ENCODE measurements around the gene CMTM8.

Gene CMTM8

DNA sequence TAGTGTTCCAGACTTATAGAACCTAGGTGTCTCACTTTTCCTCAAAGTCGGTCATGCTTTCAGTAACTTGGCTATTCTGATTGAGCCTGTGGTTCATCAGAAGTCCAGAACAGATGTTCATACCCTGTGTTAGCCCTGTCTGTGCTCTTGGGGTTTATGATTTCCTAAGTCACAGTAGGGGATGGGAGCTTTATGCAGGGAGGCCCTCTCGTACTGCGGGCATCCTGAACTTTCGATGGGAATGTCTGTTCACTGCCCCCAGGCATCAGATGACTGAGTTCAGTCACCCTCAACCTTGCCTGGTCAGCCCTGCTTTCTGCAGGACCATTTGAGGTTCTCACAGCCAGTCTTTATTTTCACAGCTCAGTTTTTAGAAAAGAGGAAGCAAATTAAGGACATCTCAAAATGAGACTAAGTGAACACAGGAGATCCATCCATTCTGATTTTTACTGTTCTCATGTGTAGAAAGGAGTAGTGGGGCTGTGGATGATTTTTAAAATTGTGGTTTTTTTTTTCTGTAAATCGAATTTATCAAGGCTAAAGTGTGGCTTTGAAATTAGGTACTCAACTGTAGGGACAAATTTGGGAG is 71.3 kb downstream of the CMTM8 start:
- DNase-seq: no peak

DNA sequence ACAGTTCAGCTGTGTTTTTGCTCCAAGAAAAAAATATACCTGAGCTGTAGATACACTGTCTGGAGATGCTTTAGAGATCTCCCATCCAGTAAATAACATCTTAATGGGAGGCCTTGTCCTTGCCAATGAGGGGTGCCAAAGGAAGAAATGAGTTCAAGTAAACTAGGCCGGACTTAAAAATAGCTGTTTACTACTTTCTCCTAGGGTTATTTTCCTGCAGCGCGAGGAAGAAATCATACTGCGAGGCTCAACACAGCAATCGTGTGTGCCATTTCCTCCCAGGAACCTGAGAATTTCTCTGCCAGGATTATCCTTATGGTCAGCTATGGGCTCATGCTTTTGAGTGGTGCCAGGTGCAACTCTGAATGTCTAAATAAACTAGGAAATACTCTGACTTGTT is 71.9 kb downstream of the CMTM8 start:
- DNase-seq: no peak

- DNase-seq: no peak
Observed at GRCh38 chr3:32310918-32311839, 72.7 kb downstream of the CMTM8 start.

DNA sequence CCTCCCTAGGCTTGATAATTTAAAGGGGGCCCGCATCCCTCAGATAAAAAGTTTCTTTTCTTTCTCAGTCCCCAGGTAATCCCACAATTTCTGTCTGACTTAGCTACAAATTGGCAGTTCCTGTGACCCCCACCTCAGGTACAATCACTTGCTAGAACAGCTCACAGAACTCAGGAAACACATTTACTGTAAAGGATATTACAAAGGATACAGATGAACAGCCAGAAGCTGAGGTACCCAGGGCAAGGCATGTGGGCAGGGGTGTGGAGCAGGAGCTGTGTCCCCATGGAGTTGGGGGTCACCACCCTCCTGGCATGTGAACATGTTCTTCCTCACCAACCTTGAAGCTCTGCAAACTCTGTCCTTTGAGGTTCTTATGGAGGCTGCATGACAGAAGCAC is 73.8 kb downstream of the CMTM8 start:
- DNase-seq: no peak

DNA sequence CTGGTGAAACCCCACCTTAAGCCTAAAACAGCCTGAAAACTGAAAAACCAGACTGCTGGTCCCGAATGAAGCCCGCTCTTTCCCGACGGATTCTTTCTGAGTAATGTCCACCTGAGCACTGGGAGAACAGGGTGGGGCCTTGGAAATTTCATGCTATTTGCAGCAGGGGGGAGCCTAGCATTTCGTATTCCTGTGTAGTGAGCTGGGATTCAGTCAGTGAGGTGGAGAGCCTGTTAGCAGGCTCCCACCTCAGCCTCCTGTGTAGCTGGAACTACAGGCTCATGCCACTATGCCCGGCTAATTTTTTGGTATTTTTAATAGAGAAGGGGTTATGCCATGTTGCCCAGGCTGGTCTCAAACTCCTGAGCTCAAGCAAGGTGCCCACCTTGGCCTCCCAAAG is 74.7 kb downstream of the CMTM8 start:
- DNase-seq: no peak

DNA sequence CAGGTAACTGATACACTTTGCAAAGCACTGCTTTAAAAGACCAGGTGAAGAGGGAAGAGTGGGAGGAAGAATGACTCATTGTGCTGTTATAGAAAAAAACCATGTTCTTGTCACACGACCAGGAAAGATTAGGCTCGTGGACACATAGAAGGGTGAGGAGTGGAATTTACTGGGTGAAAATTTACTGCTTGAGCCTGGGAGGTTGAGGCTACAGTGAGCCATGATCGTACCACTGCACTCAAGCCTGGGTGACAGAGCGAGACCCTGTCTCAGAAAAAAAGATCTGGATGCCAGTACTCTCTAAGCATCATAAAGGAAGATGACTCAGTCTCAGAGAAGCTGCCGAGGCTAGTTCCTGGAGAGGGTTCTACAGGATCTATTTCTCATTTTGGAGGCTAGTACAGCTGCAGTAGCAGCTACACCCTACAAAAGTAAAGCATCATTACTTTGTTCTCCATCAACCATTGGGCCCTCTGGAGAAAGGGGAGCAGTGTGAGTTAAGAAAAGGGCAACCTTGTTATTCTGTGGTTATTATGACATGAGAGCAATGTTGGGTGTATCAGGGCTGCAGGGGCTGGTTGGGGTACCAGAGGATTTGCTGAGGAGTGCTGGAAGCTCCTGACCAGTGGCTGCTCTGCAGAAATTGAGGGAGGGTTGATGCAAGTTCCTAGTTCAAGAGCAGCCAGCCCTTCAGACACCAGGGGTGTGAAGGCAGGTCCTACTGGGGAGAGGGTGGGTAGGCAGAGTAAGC is 75.4 kb downstream of the CMTM8 start:
- DNase-seq: no peak

DNA sequence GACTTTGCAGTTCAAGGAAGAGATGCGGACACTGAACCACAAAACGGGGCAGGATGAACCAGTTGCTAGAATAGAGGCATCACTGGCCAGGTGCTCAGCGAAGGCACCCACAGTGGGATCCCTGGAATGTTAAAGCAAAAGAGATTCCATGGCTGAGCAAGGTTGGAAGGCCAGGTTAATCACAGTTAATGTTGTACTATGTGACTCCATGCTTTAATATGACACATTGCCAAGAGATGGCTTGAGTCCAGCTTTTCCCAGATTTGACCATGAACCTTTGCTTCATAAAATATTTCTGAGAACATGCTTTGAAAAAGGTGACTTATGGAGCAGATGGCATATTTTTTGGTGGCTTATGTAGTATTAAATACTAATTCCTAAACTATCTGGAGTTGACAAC is 77.0 kb downstream of the CMTM8 start:
- DNase-seq: no peak

GRCh38 chr3:32316319-32316718 is 77.8 kb downstream of the CMTM8 start:
- no peak for DNase-seq

DNA sequence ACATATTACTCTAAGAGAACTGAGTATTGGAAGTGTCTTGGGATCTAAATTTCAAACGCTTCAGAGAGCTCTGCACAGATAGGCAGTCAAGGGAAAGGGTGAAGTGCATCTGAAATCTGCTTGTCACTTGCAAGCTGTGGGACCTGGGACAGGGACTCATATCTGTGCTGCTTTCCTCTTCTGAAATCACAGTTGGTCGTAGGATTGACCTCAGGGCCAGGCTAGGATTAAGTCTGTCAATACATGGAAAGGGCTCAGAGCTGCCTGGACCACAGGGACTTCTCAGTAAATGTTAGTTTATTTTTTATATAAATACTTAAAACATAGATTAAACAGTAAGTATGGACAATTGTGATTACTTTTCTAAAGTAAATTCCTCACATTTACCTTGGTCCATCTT is 78.5 kb downstream of the CMTM8 start:
- no peak for DNase-seq

GRCh38 chr3:32319607-32320006 is 81.1 kb downstream of the CMTM8 start:
- DNase-seq: no peak

- no peak for DNase-seq
Observed at GRCh38 chr3:32320080-32320479, 81.6 kb downstream of the CMTM8 start.

GRCh38 chr3:32321095-32321790 is 82.8 kb downstream of the CMTM8 start:
- no peak for DNase-seq

- no peak for DNase-seq
Observed at GRCh38 chr3:32322311-32322710, 83.8 kb downstream of the CMTM8 start.

- DNase-seq: no peak
Observed at GRCh38 chr3:32323604-32324003, 85.1 kb downstream of the CMTM8 start.

DNA sequence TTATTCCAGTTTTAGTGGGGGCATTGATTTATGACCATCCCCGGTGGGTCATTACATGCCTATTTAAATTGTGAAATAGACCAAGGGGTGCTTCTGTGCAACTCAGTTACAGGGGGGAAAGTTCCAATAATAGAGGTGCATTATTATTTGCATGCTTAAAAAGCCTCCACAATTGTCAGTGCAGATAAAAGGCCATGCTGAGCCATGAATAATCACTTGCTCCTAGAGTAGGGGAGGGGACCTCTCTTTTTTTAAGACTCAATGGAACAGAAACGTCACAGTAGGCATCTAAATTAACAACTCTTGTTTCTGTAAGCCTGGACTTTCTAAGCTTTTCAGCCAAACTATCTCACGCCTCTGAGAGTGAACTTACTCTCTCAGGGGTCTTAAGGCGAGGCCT is 86.7 kb downstream of the CMTM8 start:
- DNase-seq: no peak

DNA sequence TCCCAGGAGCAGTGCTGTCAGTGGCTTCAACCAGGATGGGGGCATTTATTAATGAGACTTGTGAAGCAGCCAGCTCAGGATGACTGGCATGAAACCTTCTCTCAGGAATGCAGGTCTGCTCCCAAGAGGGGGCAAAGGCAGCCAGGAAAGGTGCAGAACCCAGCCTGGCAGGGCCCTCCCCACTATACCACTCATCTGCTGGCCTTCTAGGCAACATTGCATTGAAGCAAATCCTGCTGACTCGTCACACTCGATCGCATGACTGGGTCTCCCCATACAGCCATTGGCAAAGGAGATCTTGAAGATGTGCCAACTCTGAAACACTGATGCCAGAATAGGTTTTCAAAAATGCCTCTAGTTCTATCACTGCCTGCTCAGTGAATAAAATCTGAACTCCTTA is 87.4 kb downstream of the CMTM8 start:
- DNase-seq: no peak

DNA sequence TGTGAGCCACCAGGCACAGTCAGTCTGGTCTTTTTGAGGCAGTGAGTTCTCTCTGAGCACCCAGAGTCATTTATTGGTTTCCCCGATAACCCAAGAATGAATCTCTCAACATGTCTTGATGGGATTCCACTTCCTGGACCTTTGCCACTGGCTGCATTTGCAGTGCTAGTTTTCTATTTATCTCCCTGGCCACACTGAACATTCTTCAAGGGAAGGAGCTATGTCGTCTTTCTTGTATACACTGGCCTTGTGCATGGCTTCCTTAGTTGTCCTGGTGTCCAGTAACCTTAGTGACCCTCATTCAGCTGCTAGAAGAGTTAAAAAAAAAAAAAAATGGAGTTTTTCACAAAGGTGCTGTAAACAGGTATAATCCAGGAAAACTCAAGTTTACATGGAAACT is 88.3 kb downstream of the CMTM8 start:
- no peak for DNase-seq

DNA sequence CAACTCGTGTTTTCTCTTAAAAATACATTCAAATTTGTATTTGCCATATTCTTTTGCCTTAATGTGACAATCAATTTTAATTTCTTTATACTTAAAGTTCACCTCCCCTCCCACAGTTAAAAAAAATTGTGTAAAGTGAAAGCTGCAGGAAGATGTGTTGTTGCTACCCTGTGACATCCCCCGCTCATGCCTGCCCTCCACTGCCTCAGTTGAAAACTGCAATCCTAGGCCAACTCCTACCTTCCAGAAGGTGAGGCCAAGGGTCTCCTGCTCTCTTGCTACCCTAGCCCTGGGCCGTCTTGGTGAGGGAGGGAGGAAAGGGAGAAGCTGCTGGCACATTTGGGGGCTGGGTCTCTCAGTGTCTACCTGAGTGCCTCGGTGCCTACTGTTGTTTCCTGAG is 96.2 kb downstream of the CMTM8 start:
- DNase-seq: peak; percentile 44 to 53

DNA sequence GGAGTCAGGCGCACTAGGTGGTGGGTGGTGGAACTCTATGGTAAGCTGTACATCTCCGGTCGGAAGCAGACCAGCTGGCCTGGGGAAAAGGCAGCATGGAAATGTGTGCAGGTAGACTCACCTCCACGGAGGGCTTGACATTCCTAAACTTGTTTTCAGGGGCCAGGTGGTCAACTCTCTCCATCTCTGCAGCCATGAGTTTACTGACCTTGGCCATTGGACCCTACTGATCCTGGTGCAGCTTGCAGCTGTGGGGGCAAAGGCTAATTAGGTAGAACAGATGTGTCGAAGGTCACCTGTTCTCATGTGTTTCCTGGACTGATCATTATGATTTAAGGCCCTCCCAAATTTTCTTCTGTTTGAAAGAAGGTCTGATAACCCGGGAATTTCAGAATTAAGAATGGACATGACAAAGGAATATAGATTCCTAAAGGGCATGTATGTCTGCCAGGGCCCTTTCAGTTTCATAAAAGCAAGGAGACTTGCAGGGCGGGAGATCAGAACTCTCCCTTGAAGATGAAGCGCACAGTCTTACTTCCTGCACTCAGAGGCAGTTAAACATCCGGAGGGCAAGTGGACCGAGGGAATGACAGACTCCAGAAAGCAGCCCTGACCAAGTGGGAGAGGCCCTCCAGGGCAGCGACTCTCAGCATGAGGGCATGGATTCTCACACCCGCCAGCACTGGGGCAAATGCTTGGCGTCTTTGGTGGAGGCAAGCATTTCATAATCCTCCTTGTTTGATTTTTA is 97.1 kb downstream of the CMTM8 start:
- DNase-seq: peak in 1 of 2 donors; percentile 17

DNA sequence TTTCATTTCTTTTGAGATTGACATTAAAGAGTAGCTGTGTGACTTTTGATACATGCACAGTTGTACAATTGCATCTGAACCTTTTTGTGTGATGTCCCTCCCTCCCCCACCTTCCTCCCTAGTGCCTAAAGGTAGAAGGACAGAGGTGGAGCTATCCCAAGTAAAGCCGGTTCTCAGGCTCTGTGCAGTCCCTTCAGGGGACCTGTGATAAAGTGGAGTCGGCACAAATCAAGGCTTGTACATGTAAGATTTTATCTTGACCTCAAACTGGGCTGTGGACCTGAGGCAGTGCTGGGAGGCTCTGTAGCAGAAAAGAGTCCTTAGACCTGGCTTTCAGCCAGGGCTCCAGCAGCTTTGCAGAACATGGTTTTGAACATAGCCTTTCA is 97.6 kb downstream of the CMTM8 start:
- DNase-seq: no peak

GRCh38 chr3:32337505-32337904 is 99.0 kb downstream of the CMTM8 start:
- DNase-seq: no peak

DNA sequence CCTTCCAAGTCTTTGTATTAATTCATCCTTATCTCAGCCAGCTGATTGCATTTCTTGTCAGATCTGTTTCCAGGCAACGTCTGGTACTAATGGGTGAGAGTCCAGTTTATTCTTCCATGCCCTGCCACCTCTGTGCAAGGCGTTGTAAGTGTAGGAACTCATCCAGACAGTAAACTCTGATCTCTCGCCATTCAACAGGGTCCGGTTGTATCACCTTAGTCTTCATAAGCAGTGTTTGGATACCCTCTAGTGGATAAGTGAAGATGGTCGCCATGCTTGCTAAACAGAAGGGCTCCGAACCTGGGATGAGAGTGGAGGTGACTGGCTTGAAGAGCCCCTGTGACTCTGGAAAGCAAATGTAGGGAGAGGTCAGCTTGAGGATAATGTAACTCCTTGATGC is 101.6 kb downstream of the CMTM8 start:
- DNase-seq: peak; percentile 19 to 60
